GM23248 (cell line): ENCODE results near the gene SPOP.

Source experiments
- EZH2 ChIP-seq: fragments of 200-600 bp; sonication (generic); IDR thresholded peaks from 2 replicates; pipeline ENCODE4 v1.6.1; 2018; ENCODE audit warnings: antibody characterized with exemption, mild to moderate bottlenecking; ENCODE audit not compliant: insufficient read depth, poor library complexity, severe bottlenecking
- EZH2phosphoT487 ChIP-seq: fragments of 200-600 bp; sonication (generic); IDR thresholded peaks from 2 replicates; pipeline ENCODE4 v1.6.1; 2018; ENCODE audit warnings: antibody characterized with exemption, moderate library complexity, mild to moderate bottlenecking, low read depth; ENCODE audit not compliant: insufficient read depth

GRCh38 chr17:49595328-49595727 lies 82.6 kb downstream of the SPOP start:
- no peak for TF ChIP-seq EZH2phosphoT487
- TF ChIP-seq EZH2, result no peak
